ENCODE data around the gene LDLRAD2. TPM values are rescaled to one million over a fixed set of nuclear protein-coding genes. Genes with fewer than 3 reads are reported as not detected.

Gene LDLRAD2
- polyA plus RNA-seq, 3 donors from 2014 or later = 0.12 to 0.29 TPM; not detected in 1

DNA sequence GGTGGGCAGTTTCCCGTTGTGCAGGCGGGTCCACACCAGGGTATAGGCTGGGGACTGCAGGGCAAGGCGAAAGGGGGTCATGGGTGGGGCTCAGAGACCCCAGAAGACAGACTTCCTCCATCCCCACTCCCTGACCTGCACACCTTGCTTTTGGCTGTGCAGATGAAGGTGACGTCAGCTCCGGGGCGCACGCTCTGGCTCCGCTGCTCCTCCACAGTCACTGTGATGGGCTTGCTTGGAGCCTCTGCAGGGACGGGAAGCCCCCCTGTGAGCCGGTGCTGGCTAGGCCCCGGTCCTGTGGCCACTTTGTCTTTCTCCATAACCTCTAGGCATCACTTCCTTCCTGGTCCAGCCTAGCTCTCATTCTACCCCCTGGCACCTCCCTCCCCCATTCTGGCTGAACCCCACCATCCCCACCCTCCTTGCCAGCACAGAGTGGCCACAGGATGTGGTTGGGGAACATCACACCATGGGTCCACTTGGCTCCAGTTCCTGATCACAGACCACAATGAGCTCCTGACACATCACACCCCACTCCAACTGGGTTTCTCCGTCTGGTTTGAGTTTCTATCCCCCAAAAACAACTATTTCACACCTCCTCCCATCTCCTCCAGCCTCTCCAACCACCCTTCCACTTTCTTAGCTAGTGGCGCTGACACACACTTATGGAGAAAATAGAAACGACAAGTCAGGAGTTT is 45.2 kb downstream of the LDLRAD2 start:
- peak overlapping the region in 3 of 5 donors; percentile 25 to 64 (median 60) for H3K4me3 Mint-ChIP-seq
- no peaks in the 10 kb centered on the region for H3K9me3 Mint-ChIP-seq
- peaks cover 3 to 5% (median 3%) of the 10 kb centered on the region in 3 donors for H3K27me3 Mint-ChIP-seq (ENCODE audit: low read depth in 3 of 3)
- H3K27ac Mint-ChIP-seq = peak overlapping the region in 4 of 6 donors; percentile 36 to 78 (median 72)
- H3K4me1 Mint-ChIP-seq = peaks cover 22% of the 10 kb centered on the region in 2 donors
- peak; percentile 18 to 44 (median 33) for DNase-seq
- H3K36me3 Mint-ChIP-seq = no peaks in the 10 kb centered on the region

DNA sequence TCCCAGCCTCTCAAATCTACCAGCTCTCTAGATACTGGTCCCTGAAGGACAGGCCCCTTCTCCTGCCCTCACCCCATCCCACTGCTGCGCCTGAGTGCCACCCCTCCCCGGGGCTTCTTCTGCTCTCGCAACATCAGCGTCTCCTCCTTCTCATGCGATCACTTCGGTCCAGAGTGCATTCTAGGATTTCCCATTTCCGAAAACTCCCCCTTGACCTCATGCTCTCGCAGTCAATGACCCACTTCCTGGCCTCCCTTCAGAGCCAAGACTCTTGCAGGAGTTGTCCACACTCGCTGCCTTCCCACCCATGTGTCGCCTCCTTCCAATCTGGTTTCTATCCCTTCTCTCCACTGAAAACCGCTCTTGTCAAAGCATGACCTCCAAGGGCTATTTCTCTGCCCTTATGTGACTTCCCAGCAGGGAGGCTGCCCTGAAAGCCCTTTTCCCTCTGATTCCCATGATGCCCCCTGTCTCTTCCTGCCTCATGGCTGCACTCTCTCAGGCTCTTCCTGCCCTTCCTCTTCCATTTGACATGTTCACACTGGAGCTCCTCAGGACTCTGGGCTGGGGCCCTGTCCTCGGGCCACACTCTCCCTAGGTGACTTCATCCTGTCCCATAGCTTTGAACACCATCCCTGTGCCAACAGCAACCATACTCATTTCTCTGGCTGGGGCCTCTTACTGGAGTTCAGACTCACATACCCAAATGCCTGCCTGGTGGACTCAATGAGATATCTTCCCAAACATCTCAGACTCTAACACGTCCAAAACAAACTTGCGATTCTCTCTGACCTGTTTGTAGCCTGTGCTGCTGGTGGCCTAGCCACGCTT is 46.0 kb downstream of the LDLRAD2 start:
- no peak for DNase-seq
- Mint-ChIP-seq H3K4me3 (peak overlapping the region in 4 of 5 donors; percentile 2 to 64 (median 42)), H3K27me3 (ENCODE audit: low read depth in 3 of 3) (peaks cover 3 to 5% (median 3%) of the 10 kb centered on the region in 3 donors), H3K9me3 (no peaks in the 10 kb centered on the region), H3K27ac (peak overlapping the region in 5 of 6 donors; percentile 36 to 81 (median 76)), H3K4me1 (peaks cover 22% of the 10 kb centered on the region in 2 donors), H3K36me3 (no peaks in the 10 kb centered on the region)

DNA sequence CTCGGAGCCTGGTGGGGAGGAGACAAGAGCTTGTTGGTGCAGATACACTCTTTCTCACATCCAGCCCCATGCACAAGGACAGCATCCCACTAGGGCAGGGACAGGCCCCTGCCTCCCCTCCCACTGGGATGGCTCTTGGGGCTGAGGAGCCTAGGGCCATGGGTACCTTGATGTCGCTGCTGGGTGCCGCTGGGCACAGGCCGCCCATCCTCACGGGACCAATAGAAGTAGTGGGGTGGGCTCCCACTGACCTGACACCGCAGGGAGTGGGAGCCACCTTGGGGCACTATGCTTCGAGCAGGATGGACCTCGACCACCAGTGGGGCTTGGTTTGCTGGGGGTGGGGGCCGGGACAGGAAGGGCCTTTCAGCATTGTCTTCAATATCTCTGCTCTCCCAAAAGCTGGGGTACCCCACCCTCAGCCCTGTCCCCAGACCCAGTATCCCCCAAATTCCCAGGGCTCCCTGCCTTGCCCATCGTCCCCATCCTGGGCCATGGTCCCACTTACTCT is 47.7 kb downstream of the LDLRAD2 start:
- Mint-ChIP-seq H3K9me3 (no peaks in the 10 kb centered on the region), H3K27me3 (ENCODE audit: low read depth in 3 of 3) (peaks cover 2 to 5% (median 3%) of the 10 kb centered on the region in 3 donors), H3K36me3 (no peaks in the 10 kb centered on the region), H3K4me1 (peaks cover 22% of the 10 kb centered on the region in 2 donors), H3K27ac (no peak overlapping the region), H3K4me3 (no peak overlapping the region)
- DNase-seq = no peak

DNA sequence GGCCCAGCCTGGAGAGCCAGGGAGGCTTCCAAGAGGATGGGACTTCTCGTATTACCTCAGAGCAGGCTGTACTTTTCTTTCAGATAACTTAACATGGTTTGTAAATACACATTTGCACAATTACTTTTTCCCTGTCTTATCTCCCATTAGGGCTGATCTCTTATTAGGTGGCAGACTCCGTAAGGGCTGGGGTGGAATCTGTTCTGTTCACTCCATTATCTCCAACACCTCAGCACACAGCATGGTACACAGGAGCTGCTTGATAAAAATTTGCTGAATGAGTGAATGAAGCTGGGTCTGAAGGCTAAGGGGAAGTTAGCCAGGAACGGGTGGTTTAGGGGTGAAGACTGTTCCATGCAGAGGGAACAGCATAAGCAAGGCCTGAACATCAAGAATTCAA is 48.9 kb downstream of the LDLRAD2 start:
- peaks cover 2 to 5% (median 3%) of the 10 kb centered on the region in 3 donors for H3K27me3 Mint-ChIP-seq (ENCODE audit: low read depth in 3 of 3)
- H3K36me3 Mint-ChIP-seq = no peaks in the 10 kb centered on the region
- DNase-seq = no peak
- H3K4me1 Mint-ChIP-seq = peaks cover 22% of the 10 kb centered on the region in 2 donors
- H3K9me3 Mint-ChIP-seq = no peaks in the 10 kb centered on the region
- H3K4me3 Mint-ChIP-seq = no peak overlapping the region
- no peak overlapping the region for H3K27ac Mint-ChIP-seq

DNA sequence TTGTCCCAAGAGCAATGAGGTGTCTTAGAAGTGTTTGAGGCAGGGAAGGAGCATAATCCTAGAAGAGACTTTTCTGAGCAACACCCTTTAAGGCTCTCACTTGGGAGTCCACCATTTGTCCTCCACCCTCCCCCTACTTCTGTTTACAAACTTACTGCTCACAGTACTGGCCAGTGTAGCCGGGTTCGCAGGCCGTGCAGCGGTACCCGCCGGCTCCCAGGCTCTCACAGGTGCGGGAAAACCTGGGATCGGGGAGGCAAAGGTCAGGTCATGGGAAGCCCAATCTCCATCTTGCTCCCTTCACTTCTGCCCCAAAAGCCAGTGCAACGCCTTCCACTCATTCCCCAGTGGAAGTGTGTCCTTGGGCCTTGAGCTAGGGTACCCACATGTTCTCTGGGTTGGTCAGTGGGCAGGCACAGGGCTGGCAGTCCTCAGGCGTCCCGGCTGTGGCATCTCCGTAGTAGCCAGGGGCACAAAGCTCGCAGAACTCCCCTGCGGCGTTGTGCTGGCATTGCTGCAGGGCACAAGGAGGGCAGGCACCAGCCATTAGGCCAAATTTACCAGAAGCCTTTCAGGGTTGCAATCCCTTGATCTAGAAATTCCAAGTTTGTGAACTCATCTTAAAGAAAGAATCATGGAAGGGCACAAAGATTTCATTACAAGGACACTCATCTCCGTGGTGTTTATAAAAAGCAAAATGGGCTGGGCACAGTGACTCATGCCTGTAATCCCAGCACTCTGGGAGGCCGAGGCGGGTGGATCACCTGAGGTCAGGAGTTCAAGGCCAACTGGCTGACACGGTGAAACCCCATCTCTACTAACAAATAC is 49.8 kb downstream of the LDLRAD2 start:
- Mint-ChIP-seq H3K4me1 (peaks cover 18 to 19% of the 10 kb centered on the region in 2 donors), H3K27ac (no peak overlapping the region), H3K36me3 (no peaks in the 10 kb centered on the region), H3K4me3 (no peak overlapping the region), H3K27me3 (ENCODE audit: low read depth in 3 of 3) (peaks cover 2 to 4% (median 2%) of the 10 kb centered on the region in 3 donors), H3K9me3 (no peaks in the 10 kb centered on the region)
- no peak for DNase-seq

DNA sequence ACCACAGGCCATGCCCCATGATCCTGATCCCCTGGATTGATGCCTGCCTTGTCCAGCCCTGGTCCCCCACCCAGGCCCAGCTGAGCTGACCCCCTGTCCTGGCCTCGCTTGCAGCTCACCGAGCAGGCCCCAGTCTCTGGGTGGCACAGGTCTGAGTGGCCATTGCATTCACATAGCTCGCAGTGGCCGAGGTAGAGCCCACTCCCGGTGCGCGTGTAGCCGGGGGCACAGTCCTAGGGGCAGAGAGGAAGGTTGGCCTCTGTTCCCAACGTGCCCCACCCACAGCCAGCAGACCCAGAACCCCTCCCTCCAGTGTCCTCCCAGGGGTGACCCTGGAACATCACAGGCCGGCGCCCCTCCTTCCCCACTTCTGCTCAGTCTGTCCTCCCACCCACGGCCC is 51.9 kb downstream of the LDLRAD2 start:
- no peaks in the 10 kb centered on the region for H3K36me3 Mint-ChIP-seq
- H3K9me3 Mint-ChIP-seq = no peaks in the 10 kb centered on the region
- H3K27ac Mint-ChIP-seq = no peak overlapping the region
- H3K4me1 Mint-ChIP-seq = peaks cover 0 to 2% of the 10 kb centered on the region in 2 donors
- H3K27me3 Mint-ChIP-seq (ENCODE audit: low read depth in 3 of 3) = peaks cover 2% of the 10 kb centered on the region in 3 donors
- H3K4me3 Mint-ChIP-seq = no peak overlapping the region
- DNase-seq = no peak

DNA sequence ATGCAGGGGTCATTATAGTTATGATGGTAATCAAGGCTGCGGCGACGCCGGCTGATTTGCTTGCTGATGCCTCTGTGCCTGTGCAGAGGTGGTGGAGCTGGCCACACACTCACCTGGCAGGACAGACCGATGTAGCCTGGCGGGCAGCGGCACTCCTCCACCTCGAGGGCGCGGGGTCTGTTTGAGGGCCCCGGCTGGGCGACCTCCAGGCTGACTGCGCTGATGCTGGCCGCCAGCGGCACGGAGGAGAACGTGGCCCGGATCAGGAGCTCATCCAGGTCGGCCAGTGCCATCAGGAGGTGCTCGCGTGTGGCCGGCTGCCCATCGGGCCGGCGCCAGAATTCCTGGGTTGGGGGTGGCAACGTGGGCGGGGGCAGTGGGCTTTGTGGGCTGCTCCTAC is 52.7 kb downstream of the LDLRAD2 start:
- no peak for DNase-seq
- no peak overlapping the region for H3K4me3 Mint-ChIP-seq
- H3K27ac Mint-ChIP-seq = no peak overlapping the region
- no peaks in the 10 kb centered on the region for H3K36me3 Mint-ChIP-seq
- no peaks in the 10 kb centered on the region for H3K4me1 Mint-ChIP-seq
- H3K27me3 Mint-ChIP-seq (ENCODE audit: low read depth in 3 of 3) = peaks cover 0 to 2% (median 2%) of the 10 kb centered on the region in 3 donors
- H3K9me3 Mint-ChIP-seq = no peaks in the 10 kb centered on the region

DNA sequence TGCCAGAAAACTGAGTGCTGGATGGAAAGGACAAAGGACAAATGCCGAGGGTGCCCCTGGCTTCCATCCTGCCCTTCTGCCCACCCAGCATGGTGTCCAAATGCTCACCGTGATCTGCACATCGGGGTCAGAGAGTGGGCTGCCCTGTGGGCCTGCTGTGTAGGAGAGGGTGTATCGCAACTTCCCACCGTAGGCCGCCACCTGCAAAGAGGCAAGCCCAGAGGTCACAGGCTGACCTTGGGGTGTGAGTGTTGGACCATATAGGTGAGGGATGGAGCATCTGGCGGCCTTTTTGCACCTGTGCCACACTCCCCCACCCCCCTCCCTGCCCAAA is 53.5 kb downstream of the LDLRAD2 start:
- Mint-ChIP-seq H3K4me3 (no peak overlapping the region), H3K27ac (no peak overlapping the region), H3K4me1 (no peaks in the 10 kb centered on the region), H3K27me3 (ENCODE audit: low read depth in 3 of 3) (peaks cover 0 to 2% (median 2%) of the 10 kb centered on the region in 3 donors), H3K36me3 (no peaks in the 10 kb centered on the region), H3K9me3 (no peaks in the 10 kb centered on the region)
- no peak for DNase-seq

DNA sequence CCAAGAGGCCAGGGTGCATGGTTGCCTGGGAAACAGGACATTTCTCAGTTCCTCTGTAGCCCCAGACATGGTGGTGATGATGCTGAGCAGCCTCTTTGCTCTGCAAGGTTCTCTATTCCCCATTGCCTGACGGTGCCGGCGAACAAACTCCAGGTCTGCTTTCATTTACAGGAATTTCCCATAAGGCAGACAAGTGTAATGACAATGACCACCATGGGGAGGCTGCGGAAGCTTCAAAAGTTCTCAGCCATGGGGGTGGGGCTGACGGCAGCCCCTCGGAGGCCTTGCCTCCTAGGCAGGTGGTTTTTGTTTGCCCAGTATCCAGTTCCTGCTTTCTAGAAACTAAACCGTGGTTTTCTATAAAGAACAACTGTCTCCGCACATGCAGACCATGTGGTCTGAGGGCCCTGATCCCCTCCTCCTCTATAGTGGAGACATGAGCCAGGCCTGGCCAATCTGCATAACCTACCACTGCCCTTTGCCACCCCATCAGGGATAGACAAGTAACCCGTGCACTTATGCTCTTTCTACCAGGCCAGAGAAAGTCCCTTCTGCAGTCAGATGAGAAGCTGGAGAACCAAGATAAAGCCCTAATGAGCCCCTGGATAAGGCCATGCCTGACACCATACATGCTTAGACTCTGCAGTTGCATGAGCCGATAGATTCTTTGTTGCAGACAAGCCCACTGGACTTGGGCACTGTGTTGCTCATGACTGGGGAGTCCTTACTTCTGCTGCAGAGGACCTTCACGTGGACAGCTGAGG is 54.1 kb downstream of the LDLRAD2 start:
- DNase-seq = no peak
- Mint-ChIP-seq H3K27ac (no peak overlapping the region), H3K9me3 (no peaks in the 10 kb centered on the region), H3K4me1 (no peaks in the 10 kb centered on the region), H3K4me3 (no peak overlapping the region), H3K27me3 (ENCODE audit: low read depth in 3 of 3) (peaks cover 0 to 4% (median 2%) of the 10 kb centered on the region in 3 donors), H3K36me3 (no peaks in the 10 kb centered on the region)

DNA sequence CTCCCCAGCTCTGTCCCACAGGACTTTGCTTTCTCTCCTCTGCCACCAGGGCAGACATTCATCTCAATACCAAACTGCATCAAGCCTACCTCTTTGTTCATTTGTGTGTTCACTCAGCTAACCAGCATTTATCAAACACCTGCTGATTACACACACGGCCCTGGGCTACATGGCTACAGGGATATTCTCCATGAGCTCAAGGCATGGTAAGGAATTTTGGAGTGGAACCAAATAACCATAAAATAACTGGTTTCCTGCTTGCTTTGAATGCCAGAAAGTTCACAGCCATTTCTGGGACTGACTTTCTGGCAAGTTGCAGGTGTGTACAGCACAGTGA is 54.6 kb downstream of the LDLRAD2 start:
- H3K27ac Mint-ChIP-seq = no peak overlapping the region
- H3K4me3 Mint-ChIP-seq = no peak overlapping the region
- no peaks in the 10 kb centered on the region for H3K9me3 Mint-ChIP-seq
- no peaks in the 10 kb centered on the region for H3K4me1 Mint-ChIP-seq
- H3K27me3 Mint-ChIP-seq (ENCODE audit: low read depth in 3 of 3) = peaks cover 0 to 2% (median 2%) of the 10 kb centered on the region in 3 donors
- DNase-seq = no peak
- no peaks in the 10 kb centered on the region for H3K36me3 Mint-ChIP-seq

DNA sequence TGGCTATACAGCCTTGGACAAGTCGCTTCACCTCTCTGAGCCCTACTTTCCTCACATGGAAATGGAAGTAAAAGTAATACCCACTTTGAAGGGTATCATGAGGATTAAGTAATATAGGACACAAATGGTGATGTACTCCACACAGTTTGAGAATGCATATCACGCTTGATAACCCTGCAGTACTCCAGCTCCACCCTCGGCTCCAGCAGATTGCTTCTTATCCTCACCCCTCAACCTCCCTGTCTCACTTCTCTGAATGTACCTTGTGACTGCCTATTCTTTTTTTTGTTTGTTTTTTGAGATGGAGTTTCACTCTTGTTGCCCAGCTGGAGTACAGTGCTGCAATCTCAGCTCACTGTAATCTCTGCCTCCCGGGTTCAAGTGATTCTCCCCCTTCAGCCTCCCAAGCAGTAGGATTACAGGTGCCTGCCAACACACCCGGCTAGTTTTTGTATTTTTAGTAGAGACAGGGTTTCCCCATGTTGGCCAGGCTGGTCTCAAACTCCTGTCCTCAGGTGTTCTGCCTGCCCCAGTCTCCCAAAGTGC is 55.5 kb downstream of the LDLRAD2 start:
- no peak for DNase-seq
- H3K9me3 Mint-ChIP-seq = no peaks in the 10 kb centered on the region
- H3K4me1 Mint-ChIP-seq = no peaks in the 10 kb centered on the region
- H3K36me3 Mint-ChIP-seq = no peaks in the 10 kb centered on the region
- no peak overlapping the region for H3K4me3 Mint-ChIP-seq
- no peak overlapping the region for H3K27ac Mint-ChIP-seq
- peaks cover 0 to 2% (median 2%) of the 10 kb centered on the region in 3 donors for H3K27me3 Mint-ChIP-seq (ENCODE audit: low read depth in 3 of 3)

DNA sequence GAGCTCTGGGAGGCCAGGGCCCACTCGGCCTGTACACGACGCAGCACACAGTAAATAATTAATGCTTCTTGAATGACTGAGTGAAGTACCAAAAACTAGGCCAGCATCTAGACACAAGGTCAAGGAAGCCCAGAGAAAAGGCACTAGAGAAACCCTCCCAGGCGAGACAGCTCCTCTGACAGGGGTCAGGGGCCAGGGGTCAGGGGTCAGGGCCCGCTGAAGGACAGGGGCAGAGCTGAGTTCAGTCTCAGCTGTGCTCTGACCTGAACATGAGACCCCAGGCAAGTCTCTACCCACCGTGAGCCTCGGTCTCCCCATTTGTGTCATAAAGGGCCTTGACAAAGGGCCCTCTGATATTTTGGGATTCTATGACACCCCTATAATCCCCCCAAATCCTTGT is 56.4 kb downstream of the LDLRAD2 start:
- H3K4me1 Mint-ChIP-seq = no peaks in the 10 kb centered on the region
- no peaks in the 10 kb centered on the region for H3K36me3 Mint-ChIP-seq
- peaks cover 0 to 2% (median 2%) of the 10 kb centered on the region in 3 donors for H3K27me3 Mint-ChIP-seq (ENCODE audit: low read depth in 3 of 3)

DNA sequence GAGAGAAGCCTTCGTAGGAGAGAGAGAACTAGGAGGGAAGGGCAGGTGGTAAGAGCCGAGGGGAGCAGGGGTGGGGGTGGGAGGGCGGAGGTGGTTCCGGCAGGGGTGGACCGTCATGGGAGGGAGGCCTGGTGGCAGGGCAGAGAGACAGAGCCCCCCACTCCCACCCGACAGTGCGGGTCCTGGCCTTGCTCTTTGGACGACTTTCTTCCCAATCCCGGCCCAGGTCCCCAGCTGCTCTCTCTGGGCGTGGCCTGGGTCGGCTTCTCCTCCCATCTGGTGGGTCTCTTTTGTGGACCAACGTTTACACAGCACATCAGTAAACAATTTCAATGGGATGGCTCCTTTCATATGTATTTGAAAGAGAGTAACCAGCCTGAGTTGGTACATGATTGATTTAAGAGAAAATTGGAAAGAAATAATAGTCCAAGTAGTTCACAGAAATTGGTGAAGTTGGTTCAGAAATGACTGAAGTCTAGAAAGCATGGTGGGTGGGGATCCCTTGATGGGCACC is 56.9 kb downstream of the LDLRAD2 start:
- Mint-ChIP-seq H3K27ac (no peak overlapping the region), H3K4me1 (no peaks in the 10 kb centered on the region), H3K36me3 (no peaks in the 10 kb centered on the region), H3K9me3 (no peaks in the 10 kb centered on the region), H3K27me3 (ENCODE audit: low read depth in 3 of 3) (peaks cover 0 to 2% (median 2%) of the 10 kb centered on the region in 3 donors), H3K4me3 (no peak overlapping the region)
- DNase-seq = no peak

More for the DNA sequence above, 56.4 kb downstream of the LDLRAD2 start:
- DNase-seq = no peak
- Mint-ChIP-seq H3K27ac (peak overlapping the region in 1 of 6 donors; percentile 21), H3K9me3 (no peaks in the 10 kb centered on the region), H3K4me3 (no peak overlapping the region)

All from immature natural killer cell (primary cell).